Measurements from ENCODE around the gene CXCL6. TPM values are rescaled to one million over a fixed set of nuclear protein-coding genes. Genes with fewer than 3 reads are reported as not detected.

The CXCL6 gene
- total RNA-seq, 4 donors from 2014 or later = 2.2 TPM; not detected in 3

DNA sequence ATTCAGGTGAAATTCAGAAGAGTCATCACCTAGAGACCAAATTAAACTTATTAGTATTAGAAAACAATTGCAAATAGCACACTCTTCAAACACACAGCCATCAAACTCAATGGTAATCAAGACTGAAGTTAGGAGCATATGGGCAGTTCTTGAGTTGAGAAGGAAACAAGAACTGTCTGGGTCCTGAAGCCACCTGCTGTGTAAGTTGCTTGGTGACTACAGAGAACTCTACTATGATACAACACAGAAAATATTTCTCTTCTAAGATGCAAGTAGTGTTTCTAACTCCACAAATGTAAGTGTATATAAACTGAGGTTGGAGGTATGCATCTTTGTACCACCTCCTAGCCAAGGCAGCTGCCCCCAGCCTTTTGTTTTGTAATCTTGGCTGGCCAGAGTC lies 16.3 kb downstream of the CXCL6 start:
- H3K27ac ChIP-seq = no peak overlapping the region
- no peak overlapping the region for H3K4me3 ChIP-seq
- TF ChIP-seq CTCF (IDR thresholded peaks at IDR 0.05) (no peak), EP300 (IDR thresholded peaks at IDR 0.05) (no peak), POLR2A (IDR thresholded peaks at IDR 0.05) (no peak)
- H3K27me3 ChIP-seq = no peaks in the 10 kb centered on the region
- H3K36me3 ChIP-seq = no peaks in the 10 kb centered on the region
- DNase-seq (ENCODE audit: low spot score in 2 of 2) = no peak
- no peaks in the 10 kb centered on the region for H3K9me3 ChIP-seq
- H3K4me1 ChIP-seq = peaks cover 0 to 16% (median 0%) of the 10 kb centered on the region in 4 donors

GRCh38 chr4:73853246-73853704 lies 16.8 kb downstream of the CXCL6 start, which contains the start of gene PF4V1:
Gene PF4V1, plus strand, starts transcription at chr4:73853296. Its CDS starts 67 bp downstream, at chr4:73853363.
- Histone ChIP-seq H3K36me3 (no peaks in the 10 kb centered on the region), H3K4me1 (peaks cover 0 to 16% (median 0%) of the 10 kb centered on the region in 4 donors), H3K9me3 (no peaks in the 10 kb centered on the region), H3K27me3 (no peaks in the 10 kb centered on the region), H3K27ac (no peak within 1 kb of the TSS), H3K4me3 (no peak within 1 kb of the TSS)
- DNase-seq (ENCODE audit: low spot score in 2 of 2) = no peak
- WGBS, 2 donors = 22 to 28% methylated on average over 9 to 14 of the region's 22 CpGs
- no peak for TF ChIP-seq EP300 (IDR thresholded peaks at IDR 0.05)
- no peak for TF ChIP-seq POLR2A (IDR thresholded peaks at IDR 0.05)
- TF ChIP-seq CTCF (IDR thresholded peaks at IDR 0.05) = peak in 1 of 5 experiments; percentile 15

GRCh38 chr4:73853718-73854473 lies 17.4 kb downstream of the CXCL6 start:
- Histone ChIP-seq H3K36me3 (no peaks in the 10 kb centered on the region), H3K4me3 (no peak overlapping the region), H3K27ac (no peak overlapping the region), H3K9me3 (no peaks in the 10 kb centered on the region), H3K4me1 (peaks cover 0 to 16% (median 0%) of the 10 kb centered on the region in 4 donors), H3K27me3 (no peaks in the 10 kb centered on the region)
- TF ChIP-seq EP300 (IDR thresholded peaks at IDR 0.05) (no peak), CTCF (IDR thresholded peaks at IDR 0.05) (no peak), POLR2A (IDR thresholded peaks at IDR 0.05) (no peak)
- DNase-seq (ENCODE audit: low spot score in 2 of 2) = no peak
- 31 to 53% methylated on average over 8 of the region's 8 CpGs for WGBS, 2 donors

DNA sequence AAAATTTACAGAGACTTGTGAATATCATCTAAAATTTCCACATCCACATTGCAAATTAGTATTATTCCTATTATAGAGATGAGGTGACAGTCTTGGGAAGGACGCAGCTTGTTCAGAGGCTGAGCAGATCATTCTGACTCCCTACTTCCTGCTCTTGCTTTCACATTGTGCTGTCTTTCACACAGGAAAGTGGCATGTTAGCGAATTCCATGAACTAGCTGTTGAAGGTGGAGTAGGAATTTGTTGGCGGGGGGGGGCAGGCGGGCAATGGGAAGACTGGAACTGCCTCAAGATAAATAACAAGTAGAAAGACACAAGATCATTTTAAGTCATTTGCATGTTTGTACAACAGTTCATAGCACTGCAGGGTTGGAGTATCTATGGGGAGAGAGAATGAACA lies 18.9 kb downstream of the CXCL6 start:
- peaks cover 0 to 24% (median 0%) of the 10 kb centered on the region in 4 donors for H3K4me1 ChIP-seq
- WGBS, 2 donors = 72 to 79% methylated on average over 4 of the region's 4 CpGs
- no peak for TF ChIP-seq CTCF (IDR thresholded peaks at IDR 0.05)
- TF ChIP-seq POLR2A (IDR thresholded peaks at IDR 0.05) = no peak
- TF ChIP-seq EP300 (IDR thresholded peaks at IDR 0.05) = no peak

GRCh38 chr4:73856518-73856917 lies 20.0 kb downstream of the CXCL6 start:
- Histone ChIP-seq H3K9me3 (no peaks in the 10 kb centered on the region), H3K4me1 (peaks cover 0 to 24% (median 0%) of the 10 kb centered on the region in 4 donors), H3K27ac (peak overlapping the region in 1 of 4 donors; percentile 43), H3K4me3 (no peak overlapping the region), H3K27me3 (no peaks in the 10 kb centered on the region), H3K36me3 (no peaks in the 10 kb centered on the region)
- peak in 1 of 2 donors; percentile 16 for DNase-seq (ENCODE audit: low spot score in 2 of 2)
- TF ChIP-seq POLR2A (IDR thresholded peaks at IDR 0.05) (no peak), CTCF (IDR thresholded peaks at IDR 0.05) (no peak), EP300 (IDR thresholded peaks at IDR 0.05) (peak in 1 of 2 donors; percentile 59)

More for the DNA sequence above, 18.9 kb downstream of the CXCL6 start:
- no peak for DNase-seq (ENCODE audit: low spot score in 2 of 2)
- no peak overlapping the region for H3K27ac ChIP-seq
- H3K9me3 ChIP-seq = no peaks in the 10 kb centered on the region
- no peaks in the 10 kb centered on the region for H3K36me3 ChIP-seq
- H3K4me3 ChIP-seq = no peak overlapping the region
- H3K27me3 ChIP-seq = no peaks in the 10 kb centered on the region

Measured in tibial nerve (tissue), 4 donors.